ENCODE results near the gene VPREB3.

VPREB3 gene

DNA sequence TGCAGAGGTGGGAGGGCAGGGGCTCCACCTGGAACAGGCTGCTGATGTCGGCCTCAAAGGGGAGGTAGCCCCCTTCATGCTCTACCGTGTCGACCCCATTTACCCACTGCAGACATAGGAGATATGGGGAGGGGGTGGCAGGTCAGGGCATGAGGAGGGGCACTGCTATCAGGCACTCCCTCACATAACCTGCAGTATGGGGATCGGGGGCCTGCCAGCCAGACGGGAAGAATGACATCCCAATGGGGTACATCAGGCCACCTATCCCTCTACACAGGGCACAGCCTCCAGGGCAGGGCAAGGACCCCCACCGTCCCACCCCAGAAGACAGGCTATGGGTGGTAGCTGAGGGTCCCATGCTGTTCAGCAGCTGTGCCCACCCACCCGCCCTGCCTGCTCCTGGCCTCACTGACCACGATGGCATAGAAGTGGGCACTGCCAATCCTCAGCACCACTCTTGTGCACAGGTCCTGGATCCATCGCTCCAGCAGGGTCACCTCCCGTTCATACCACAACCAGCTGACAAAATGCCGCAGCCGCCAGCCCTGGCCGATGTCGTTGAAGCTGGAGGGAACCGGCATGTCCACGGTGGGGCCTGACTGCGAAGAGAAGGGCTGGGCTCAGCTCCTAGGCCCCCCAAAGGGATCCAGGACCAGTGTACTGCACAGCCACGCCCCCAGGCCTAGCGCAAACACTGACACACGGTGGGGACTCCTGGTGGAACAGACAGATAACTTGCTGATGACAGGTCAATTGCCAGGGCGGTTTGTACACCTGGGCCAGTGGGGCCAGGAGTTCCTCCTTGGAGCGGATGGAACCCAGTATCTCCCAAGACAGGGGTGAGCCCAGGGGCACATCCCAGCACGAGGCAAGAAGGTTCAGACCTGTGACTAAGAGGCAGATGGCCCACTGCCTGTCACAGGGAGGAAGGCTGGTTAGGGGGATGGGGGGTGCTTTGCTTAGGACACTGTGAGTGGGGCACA lies 39.3 kb downstream of the VPREB3 start:
- H3K36me3 ChIP-seq: peaks cover 0 to 52% (median 27%) of the 10 kb centered on the region in 3 donors
- H3K9me3 ChIP-seq: no peaks in the 10 kb centered on the region
- H3K27ac ChIP-seq: no peak overlapping the region
- intact Hi-C loops (cut with DNase I; ENCODE audit: low total_unique reads): loop anchor here (5.0 kb wide), 1 partner anchor 132 kb away; no protein-coding TSS in a partner anchor
- TF ChIP-seq, protein P1, sequence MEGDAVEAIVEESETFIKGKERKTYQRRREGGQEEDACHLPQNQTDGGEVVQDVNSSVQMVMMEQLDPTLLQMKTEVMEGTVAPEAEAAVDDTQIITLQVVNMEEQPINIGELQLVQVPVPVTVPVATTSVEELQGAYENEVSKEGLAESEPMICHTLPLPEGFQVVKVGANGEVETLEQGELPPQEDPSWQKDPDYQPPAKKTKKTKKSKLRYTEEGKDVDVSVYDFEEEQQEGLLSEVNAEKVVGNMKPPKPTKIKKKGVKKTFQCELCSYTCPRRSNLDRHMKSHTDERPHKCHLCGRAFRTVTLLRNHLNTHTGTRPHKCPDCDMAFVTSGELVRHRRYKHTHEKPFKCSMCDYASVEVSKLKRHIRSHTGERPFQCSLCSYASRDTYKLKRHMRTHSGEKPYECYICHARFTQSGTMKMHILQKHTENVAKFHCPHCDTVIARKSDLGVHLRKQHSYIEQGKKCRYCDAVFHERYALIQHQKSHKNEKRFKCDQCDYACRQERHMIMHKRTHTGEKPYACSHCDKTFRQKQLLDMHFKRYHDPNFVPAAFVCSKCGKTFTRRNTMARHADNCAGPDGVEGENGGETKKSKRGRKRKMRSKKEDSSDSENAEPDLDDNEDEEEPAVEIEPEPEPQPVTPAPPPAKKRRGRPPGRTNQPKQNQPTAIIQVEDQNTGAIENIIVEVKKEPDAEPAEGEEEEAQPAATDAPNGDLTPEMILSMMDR (IDR thresholded peaks at IDR 0.05): no peak
- DNase-seq: no peak
- H3K4me1 ChIP-seq: peaks cover 0 to 16% (median 14%) of the 10 kb centered on the region in 4 donors
- H3K4me3 ChIP-seq: no peak overlapping the region
- no peaks in the 10 kb centered on the region for H3K27me3 ChIP-seq

DNA sequence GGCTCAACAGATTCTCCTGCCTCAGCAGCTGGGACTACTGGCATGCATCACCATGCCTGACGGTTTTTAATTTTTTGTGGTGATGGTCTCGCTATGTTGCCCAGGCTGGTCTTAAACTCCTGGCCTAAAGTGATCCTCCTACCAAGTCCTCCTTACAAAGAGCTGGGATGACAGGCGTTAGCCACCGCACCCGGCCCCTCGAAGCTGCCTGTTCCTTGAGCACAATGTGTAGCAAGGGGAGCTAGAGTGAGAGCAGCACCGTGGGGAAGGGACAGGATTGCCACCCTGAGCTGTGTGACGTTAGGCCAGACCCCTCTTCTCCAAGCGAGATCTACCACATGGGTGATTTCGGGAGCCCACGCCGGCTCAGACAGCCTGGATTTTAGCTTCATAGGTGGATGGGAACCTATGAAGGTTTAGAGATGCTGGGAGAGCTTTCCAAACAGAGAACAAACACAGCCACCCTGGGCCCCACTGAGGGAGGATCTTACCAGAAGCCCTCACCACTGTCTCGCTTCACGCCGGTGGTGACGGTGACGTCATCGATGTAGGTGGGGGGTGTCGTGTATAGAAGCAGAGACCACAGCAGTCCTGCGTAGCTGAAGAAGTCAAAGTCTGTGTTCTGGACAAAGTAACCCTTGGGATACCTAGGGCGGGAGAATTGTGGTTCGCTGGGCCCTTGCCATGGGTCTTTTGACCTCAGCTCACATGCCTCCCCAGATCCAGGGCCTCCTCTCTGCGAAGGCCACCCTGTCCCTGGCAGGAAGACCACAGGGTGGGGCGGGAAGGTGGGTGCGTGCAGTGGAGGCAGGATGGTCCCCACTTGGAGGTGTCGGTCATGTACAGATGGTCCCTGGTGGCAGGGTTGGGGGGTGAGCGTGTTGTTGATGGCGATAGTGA lies 40.3 kb downstream of the VPREB3 start:
- no peak overlapping the region for H3K27ac ChIP-seq
- peaks cover 0 to 16% (median 14%) of the 10 kb centered on the region in 4 donors for H3K4me1 ChIP-seq
- TF ChIP-seq, protein P1 (IDR thresholded peaks at IDR 0.05): no peak
- H3K27me3 ChIP-seq: no peaks in the 10 kb centered on the region
- no peak overlapping the region for H3K4me3 ChIP-seq
- no peaks in the 10 kb centered on the region for H3K9me3 ChIP-seq
- H3K36me3 ChIP-seq: peaks cover under 1 to 61% (median 33%) of the 10 kb centered on the region in 3 donors
- DNase-seq: no peak
- intact Hi-C loops (cut with DNase I; ENCODE audit: low total_unique reads): no loop called here

DNA sequence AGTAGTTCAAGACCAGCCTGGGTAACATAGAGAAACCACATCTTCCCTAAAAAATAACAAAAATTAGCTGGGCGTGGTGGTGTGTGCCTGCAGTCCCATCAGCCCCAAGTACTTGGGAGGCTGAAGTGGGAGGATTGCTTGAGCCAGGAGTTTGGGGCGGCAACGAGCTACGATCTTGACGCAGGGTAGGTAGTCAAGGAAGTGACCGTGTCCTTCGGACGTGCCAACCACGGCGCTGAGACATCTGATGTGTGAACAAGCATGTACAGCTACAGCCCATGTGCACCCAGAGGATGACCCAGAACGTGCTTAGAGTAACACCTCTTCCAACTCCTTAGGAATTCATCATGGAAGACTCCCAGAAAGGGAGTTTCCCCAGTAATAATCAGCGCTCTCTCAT lies 42.0 kb downstream of the VPREB3 start:
- Histone ChIP-seq H3K27me3 (no peaks in the 10 kb centered on the region), H3K4me1 (peaks cover 0 to 12% (median 11%) of the 10 kb centered on the region in 4 donors), H3K4me3 (no peak overlapping the region), H3K27ac (no peak overlapping the region), H3K9me3 (no peaks in the 10 kb centered on the region), H3K36me3 (peaks cover 16 to 78% (median 45%) of the 10 kb centered on the region in 3 donors)
- DNase-seq: no peak
- intact Hi-C loops (cut with DNase I; ENCODE audit: low total_unique reads): no loop called here
- TF ChIP-seq, protein P1 (IDR thresholded peaks at IDR 0.05): no peak

DNA sequence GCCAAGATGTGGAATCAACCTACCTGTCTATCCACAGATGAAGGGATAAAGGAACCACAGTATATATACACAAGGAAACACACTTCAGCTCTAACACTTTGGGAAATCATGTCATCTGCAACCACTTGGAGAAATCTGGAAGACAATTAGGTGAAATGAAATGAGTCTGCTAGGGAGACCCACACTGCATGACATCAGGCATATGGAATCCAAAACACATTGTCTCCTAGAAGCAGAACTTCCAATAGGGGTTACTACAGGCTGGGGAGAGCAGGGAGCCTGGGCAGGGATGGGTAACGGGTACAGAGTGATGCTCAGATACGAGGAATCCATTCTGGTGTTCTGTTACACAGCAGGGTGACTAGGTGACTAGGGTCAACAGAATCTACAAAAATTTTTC lies 45.1 kb downstream of the VPREB3 start:
- Histone ChIP-seq H3K9me3 (no peaks in the 10 kb centered on the region), H3K27ac (no peak overlapping the region), H3K36me3 (peaks cover 32 to 100% (median 65%) of the 10 kb centered on the region in 3 donors), H3K27me3 (no peaks in the 10 kb centered on the region), H3K4me1 (no peaks in the 10 kb centered on the region), H3K4me3 (no peak overlapping the region)
- TF ChIP-seq, protein P1 (IDR thresholded peaks at IDR 0.05): no peak
- DNase-seq: no peak
- intact Hi-C loops (cut with DNase I; ENCODE audit: low total_unique reads): no loop called here

DNA sequence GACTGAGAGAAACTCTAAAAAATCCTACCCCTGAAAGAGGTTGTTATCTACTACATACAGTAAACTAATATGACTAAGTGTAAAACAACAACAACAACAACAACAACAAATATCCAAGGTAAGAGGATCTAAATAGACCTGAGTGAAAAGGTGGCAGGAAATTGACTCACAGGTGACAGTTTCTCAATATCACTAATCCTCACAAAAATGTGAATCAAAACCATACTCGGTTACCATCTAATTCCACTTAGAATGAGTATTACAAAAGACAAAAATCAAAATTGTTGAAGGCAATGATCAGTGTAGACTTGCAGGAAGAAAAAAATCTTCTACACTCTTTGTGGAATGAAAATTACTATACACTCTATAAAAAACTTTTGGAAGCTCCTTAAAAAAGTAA lies 46.0 kb downstream of the VPREB3 start:
- intact Hi-C loops (cut with DNase I; ENCODE audit: low total_unique reads): no loop called here
- Histone ChIP-seq H3K27me3 (no peaks in the 10 kb centered on the region), H3K36me3 (peaks cover 32 to 100% (median 57%) of the 10 kb centered on the region in 3 donors), H3K4me3 (no peak overlapping the region), H3K27ac (no peak overlapping the region), H3K9me3 (no peaks in the 10 kb centered on the region), H3K4me1 (no peaks in the 10 kb centered on the region)
- no peak for DNase-seq
- TF ChIP-seq, protein P1 (IDR thresholded peaks at IDR 0.05): no peak
